ENCODE data around the gene ISM1. TPM values are rescaled to one million over a fixed set of nuclear protein-coding genes. Genes with fewer than 3 reads are reported as not detected.

The ISM1 gene
- total and polyA plus RNA-seq, 2 of the 13 experiments (the other 11 are each of a cell fraction or from before 2014, with no cell fraction given) = 0.40 to 1.4 TPM

DNA sequence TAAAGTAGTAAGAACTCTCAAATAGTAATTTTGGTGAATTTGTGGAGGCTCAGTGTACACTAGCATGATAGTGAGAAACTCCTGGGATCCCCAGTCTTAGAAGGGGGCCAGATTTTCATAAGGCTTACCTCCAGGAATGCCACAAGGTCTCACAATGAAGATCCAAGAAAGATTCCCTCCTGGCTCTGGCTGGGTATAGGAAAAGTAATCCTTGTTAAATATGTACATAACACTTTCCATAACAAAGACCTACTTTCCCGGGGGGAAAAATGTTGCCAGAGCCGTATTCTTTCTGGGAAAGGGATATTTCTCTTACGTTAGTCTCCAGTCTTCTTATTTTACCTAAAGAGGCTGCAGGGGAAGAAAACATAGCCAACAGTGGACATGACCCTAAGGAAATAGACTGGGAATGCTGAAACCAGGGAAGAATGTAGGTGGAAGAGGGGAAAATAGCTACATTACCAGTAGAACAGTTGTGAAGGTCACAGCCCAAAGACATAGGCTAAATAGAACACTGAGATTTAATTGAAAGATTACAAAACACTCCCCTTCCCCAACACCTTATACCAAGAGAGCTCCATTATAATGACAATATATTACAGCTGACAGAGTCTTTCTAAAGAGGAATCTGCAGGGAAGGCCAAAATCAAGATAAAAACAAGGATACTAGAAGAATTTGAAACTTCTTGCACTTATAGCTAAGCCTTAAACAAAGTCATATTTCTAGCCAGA lies 34.9 kb upstream of the ISM1 start:
- WGBS (ENCODE audit: low lambda C conversion rate) = 22% methylated on average over 3 of the region's 3 CpGs
- ATAC-seq (no peak), FAIRE-seq (no peak), DNase-seq (ENCODE audit: low spot score) (no peak)
- no peak overlapping the region for H3K27ac ChIP-seq (ENCODE audit: extremely low read length, insufficient read depth, low read length)
- POLR2A ChIA-PET = no interaction called here
- TF ChIP-seq ZNF34 (CRISPR knock-in tag; IDR thresholded peaks at IDR 0.05; ENCODE audit: borderline replicate concordance) (no peak), ZNF3 (CRISPR knock-in tag; IDR thresholded peaks at IDR 0.05) (no peak), ZUFSP (CRISPR knock-in tag; IDR thresholded peaks at IDR 0.05; ENCODE audit: borderline replicate concordance) (no peak), SOX6 (IDR thresholded peaks at IDR 0.05) (no peak), SOX6 (CRISPR knock-in tag; IDR thresholded peaks at IDR 0.05) (no peak), ZBTB46 (CRISPR knock-in tag; IDR thresholded peaks at IDR 0.05; ENCODE audit: borderline replicate concordance) (no peak), ZNF550 (CRISPR knock-in tag; IDR thresholded peaks at IDR 0.05; ENCODE audit: borderline replicate concordance) (no peak), SALL1 (CRISPR knock-in tag; IDR thresholded peaks at IDR 0.05) (no peak), FOXA3 (CRISPR knock-in tag; IDR thresholded peaks at IDR 0.05) (no peak), SMYD3 (CRISPR knock-in tag; IDR thresholded peaks at IDR 0.05) (no peak), RXRB (CRISPR knock-in tag; IDR thresholded peaks at IDR 0.05; ENCODE audit: borderline replicate concordance) (no peak), ZKSCAN8 (CRISPR knock-in tag; IDR thresholded peaks at IDR 0.05; ENCODE audit: borderline replicate concordance) (no peak), HNF4A (CRISPR knock-in tag; IDR thresholded peaks at IDR 0.05) (no peak), ZC3H4 (CRISPR knock-in tag; IDR thresholded peaks at IDR 0.05; ENCODE audit: borderline replicate concordance) (no peak), ZNF629 (CRISPR knock-in tag; conservative IDR thresholded peaks at IDR 0.05) (no peak), TEAD3 (CRISPR knock-in tag; optimal IDR thresholded peaks at IDR 0.05; ENCODE audit: borderline replicate concordance) (no peak), ZNF782 (CRISPR knock-in tag; IDR thresholded peaks at IDR 0.05; ENCODE audit: borderline replicate concordance) (no peak)
- TF ChIP-seq, protein P1, sequence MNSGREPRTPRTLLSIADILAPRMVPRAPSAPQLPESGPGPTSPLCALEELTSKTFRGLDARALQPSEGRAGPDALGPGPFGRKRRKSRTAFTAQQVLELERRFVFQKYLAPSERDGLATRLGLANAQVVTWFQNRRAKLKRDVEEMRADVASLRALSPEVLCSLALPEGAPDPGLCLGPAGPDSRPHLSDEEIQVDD (CRISPR knock-in tag; IDR thresholded peaks at IDR 0.05; ENCODE audit: borderline replicate concordance) = no peak
- TF ChIP-seq, protein P2, sequence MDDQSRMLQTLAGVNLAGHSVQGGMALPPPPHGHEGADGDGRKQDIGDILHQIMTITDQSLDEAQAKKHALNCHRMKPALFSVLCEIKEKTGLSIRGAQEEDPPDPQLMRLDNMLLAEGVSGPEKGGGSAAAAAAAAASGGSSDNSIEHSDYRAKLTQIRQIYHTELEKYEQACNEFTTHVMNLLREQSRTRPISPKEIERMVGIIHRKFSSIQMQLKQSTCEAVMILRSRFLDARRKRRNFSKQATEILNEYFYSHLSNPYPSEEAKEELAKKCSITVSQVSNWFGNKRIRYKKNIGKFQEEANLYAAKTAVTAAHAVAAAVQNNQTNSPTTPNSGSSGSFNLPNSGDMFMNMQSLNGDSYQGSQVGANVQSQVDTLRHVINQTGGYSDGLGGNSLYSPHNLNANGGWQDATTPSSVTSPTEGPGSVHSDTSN (CRISPR knock-in tag; IDR thresholded peaks at IDR 0.05; ENCODE audit: borderline replicate concordance) = no peak
- H3K9ac ChIP-seq (ENCODE audit: insufficient read depth, low read depth, low read length) = no peak overlapping the region
- no peaks in the 10 kb centered on the region for H3K4me1 ChIP-seq (ENCODE audit: insufficient read depth, low read length)
- no peak overlapping the region for H2AFZ ChIP-seq (ENCODE audit: low read length)
- CTCF ChIA-PET (ENCODE audit: low intra/inter-chr PET ratio, low total read pairs) = no interaction called here
- H3K36me3 ChIP-seq (replicated peaks in 1 of 2; ENCODE audit: control insufficient read depth in 1 of 2, insufficient read depth in 2 of 2, low read length in 2 of 2) = no peaks in the 10 kb centered on the region
- in situ Hi-C loops (cut with HindIII; ENCODE audit: extremely low pct_ligation_motif_present, low pct_unique_long_range_greater_than_20kb) = loop anchor here (25.0 kb wide), 1 partner anchor 599 kb away; no protein-coding TSS in a partner anchor
- no peaks in the 10 kb centered on the region for H3K27me3 ChIP-seq (ENCODE audit: control insufficient read depth in 1 of 2, insufficient read depth in 2 of 2, low read length in 2 of 2)
- no peak overlapping the region for H3K4me3 ChIP-seq (replicated peaks in 1 of 3; ENCODE audit: insufficient read depth in 1 of 3, low read depth in 2 of 3, low read length in 3 of 3)
- no TSS peak for BruUV-seq (replicated peaks)
- intact Hi-C loops (cut with micrococcal nuclease; ENCODE audit: unreplicated experiment) = no loop called here
- no peaks in the 10 kb centered on the region for H3K79me2 ChIP-seq (ENCODE audit: insufficient read depth, low read length)
- H4K20me1 ChIP-seq (ENCODE audit: insufficient read depth, low read length) = no peaks in the 10 kb centered on the region
- H3K9me3 ChIP-seq (ENCODE audit: low read length) = no peaks in the 10 kb centered on the region; the same call in 1 of the 2 replicates
- H3K4me2 ChIP-seq (ENCODE audit: low read depth, low read length) = no peak overlapping the region

All from HepG2 (cell line).